ENCODE measurements around the gene PLD1. TPM values are rescaled to one million over a fixed set of nuclear protein-coding genes. Genes with fewer than 3 reads are reported as not detected.

PLD1 gene
- total and polyA plus RNA-seq, 10 of the 15 experiments (the other 5 are each of a cell fraction or from before 2014, with no cell fraction given): 2.9 to 108 (median 3.6) TPM

GRCh38 chr3:171841620-171842000 lies 31.3 kb upstream of the PLD1 start (continued):
- no peak for TF ChIP-seq MYC (IDR thresholded peaks at IDR 0.05; ENCODE audit: insufficient read depth, insufficient read length, insufficient replicate concordance, low read length, severe bottlenecking)

- FAIRE-seq (no peak), ATAC-seq (no peak), DNase-seq (ENCODE audit: low read depth, low spot score) (no peak)
- POLR2A ChIA-PET: interaction anchor here (0.7 kb wide), 1 partner anchor 207 kb away, joined by 3 read pairs; no protein-coding TSS in a partner anchor
- Histone ChIP-seq H2AFZ (ENCODE audit: control insufficient read depth, low read depth, low read length) (no peak overlapping the region), H3K4me2 (ENCODE audit: control insufficient read depth, insufficient read depth) (no peak overlapping the region), H3K4me3 (no peak overlapping the region), H3K27ac (ENCODE audit: control insufficient read depth, insufficient read depth) (no peak overlapping the region), H3K4me1 (ENCODE audit: control insufficient read depth, insufficient read depth, low read length) (peaks cover 3% of the 10 kb centered on the region; the same call in 1 of the 2 replicates), H3K79me2 (ENCODE audit: control insufficient read depth, insufficient read depth, low read length) (no peaks in the 10 kb centered on the region), H3K9ac (ENCODE audit: control insufficient read depth, insufficient read depth, low read length) (no peak overlapping the region), H3K36me3 (ENCODE audit: control insufficient read depth in 2 of 2, insufficient read depth in 2 of 2, low read length in 1 of 2) (no peaks in the 10 kb centered on the region), H3K27me3 (replicated peaks in 1 of 2; ENCODE audit: control insufficient read depth in 2 of 2, insufficient read depth in 2 of 2, low read length in 1 of 2) (no peaks in the 10 kb centered on the region), H4K20me1 (ENCODE audit: control insufficient read depth, insufficient read depth) (no peaks in the 10 kb centered on the region), H3K9me3 (replicated peaks; ENCODE audit: control insufficient read depth, insufficient read depth, low read length) (no peaks in the 10 kb centered on the region)
- SMC1A ChIA-PET (ENCODE audit: uncharacterized antibody, unreplicated experiment): interaction anchor here (0.6 to 3.7 kb wide), 7 partner anchors 10 to 491 kb away, joined by 3 to 23 read pairs (median 4); no protein-coding TSS in a partner anchor
- TF ChIP-seq NBN (IDR thresholded peaks at IDR 0.05) (no peak), SPI1 (IDR thresholded peaks at IDR 0.05; ENCODE audit: borderline replicate concordance, insufficient read depth, low read depth, low read length) (no peak), BCL11A (IDR thresholded peaks at IDR 0.05; ENCODE audit: low read depth, low read length) (no peak)
- WGBS (ENCODE audit: insufficient coverage, insufficient replicate concordance, low lambda C conversion rate, missing lambda C conversion rate): 26% methylated on average over 6 of the region's 6 CpGs
- RAD21 ChIA-PET (ENCODE audit: unreplicated experiment): interaction anchor here (1.6 to 5.0 kb wide), 4 partner anchors 12 to 501 kb away, joined by 4 to 26 read pairs (median 6); no protein-coding TSS in a partner anchor
- in situ Hi-C loops (cut with MboI) (no loop called here), intact Hi-C loops (cut with micrococcal nuclease; ENCODE audit: unreplicated experiment) (loop anchor here (10.0 kb wide), 2 partner anchors 194 to 434 kb away; partner anchors contain the start of gene FNDC3B)
- CTCF ChIA-PET: interaction anchor here (1.2 to 2.2 kb wide), 5 partner anchors 9 to 492 kb away, joined by 3 to 9 read pairs (median 6); no protein-coding TSS in a partner anchor
- no TSS peak for BruUV-seq (replicated peaks)
Measured at GRCh38 chr3:171840811-171841619, 30.7 kb upstream of the PLD1 start.

Measured in GM12878 (cell line).